CD4-positive, alpha-beta T cell treated with Interleukin-15 for 1 hour (primary cell): ENCODE results near the gene PIF1.

Experiments used
- DNase-seq: peaks from one replicate; pipeline ENCODE4 v3.0.0-alpha.2; 2020

PIF1 gene

GRCh38 chr15:64774629-64775493, 50.6 kb downstream of the PIF1 start:
- DNase-seq: no peak

- no peak for DNase-seq
Measured at GRCh38 chr15:64774037-64774628, 51.3 kb downstream of the PIF1 start.

GRCh38 chr15:64773606-64774005, 51.8 kb downstream of the PIF1 start:
- no peak for DNase-seq

- DNase-seq: no peak
Measured at GRCh38 chr15:64772964-64773363, 52.5 kb downstream of the PIF1 start.

- DNase-seq: no peak
Measured at GRCh38 chr15:64772488-64772887, 53.0 kb downstream of the PIF1 start.

- no peak for DNase-seq
Measured at GRCh38 chr15:64770626-64771025, 54.8 kb downstream of the PIF1 start.

GRCh38 chr15:64767203-64767602, 58.2 kb downstream of the PIF1 start:
- DNase-seq: no peak

- no peak for DNase-seq
Measured at GRCh38 chr15:64766058-64766457, 59.4 kb downstream of the PIF1 start.
